SKM-1 (cell line): ENCODE data around the gene PARP3.
A peak's percentile ranks its signal among the peaks of the same experiment; 100 is the strongest.

Experiments used
- DNase-seq: peaks from one replicate; lab custom pipeline; 2025; ENCODE audit not compliant: unreplicated experiment; lab: John Stamatoyannopoulos, UW

The PARP3 gene

DNA sequence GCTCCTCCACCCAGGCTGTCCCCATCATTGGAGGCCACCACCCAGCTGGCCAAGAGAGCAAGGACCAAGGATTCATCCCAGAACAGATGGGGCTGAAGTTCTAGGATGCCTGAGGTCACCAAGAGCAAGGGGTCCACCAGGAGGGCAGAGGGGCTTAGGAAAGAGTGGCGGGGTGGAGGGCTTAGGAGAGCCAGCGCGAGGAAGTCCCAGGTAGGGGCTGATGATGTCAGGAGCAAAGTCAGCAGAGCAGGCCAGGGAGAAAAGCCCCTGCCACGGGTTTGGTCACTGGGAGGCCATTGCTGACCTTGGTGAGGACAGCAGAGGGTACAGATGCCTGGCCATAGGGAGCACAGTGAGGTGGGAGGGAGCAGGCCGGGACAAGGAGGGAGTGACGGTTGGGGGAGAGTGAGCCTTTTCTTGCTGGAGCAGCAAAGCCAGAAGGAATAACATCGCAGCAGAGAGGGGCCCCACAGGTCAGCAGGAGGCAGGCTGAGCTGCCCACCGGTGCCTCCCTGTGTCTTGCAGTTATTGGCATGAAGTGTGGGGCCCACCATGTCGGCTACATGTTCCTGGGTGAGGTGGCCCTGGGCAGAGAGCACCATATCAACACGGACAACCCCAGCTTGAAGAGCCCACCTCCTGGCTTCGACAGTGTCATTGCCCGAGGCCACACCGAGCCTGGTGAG lies 5.2 kb downstream of the PARP3 start:
- no peak for DNase-seq

DNA sequence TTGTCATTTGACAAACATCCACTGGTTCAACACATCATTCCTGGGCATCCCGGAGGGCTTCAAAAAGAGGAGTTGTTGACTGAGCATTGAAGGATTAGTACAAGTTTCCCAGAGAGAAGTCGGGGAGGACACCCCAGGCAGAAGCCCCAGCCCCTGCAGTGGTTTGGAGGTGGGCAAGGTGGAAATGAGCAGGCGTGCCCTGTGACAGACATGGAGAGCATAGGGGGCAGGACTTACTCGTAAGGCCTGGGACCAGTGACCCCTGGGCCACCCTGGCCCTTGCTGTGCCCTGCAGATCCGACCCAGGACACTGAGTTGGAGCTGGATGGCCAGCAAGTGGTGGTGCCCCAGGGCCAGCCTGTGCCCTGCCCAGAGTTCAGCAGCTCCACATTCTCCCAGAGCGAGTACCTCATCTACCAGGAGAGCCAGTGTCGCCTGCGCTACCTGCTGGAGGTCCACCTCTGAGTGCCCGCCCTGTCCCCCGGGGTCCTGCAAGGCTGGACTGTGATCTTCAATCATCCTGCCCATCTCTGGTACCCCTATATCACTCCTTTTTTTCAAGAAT lies 5.9 kb downstream of the PARP3 start:
- DNase-seq, result no peak

DNA sequence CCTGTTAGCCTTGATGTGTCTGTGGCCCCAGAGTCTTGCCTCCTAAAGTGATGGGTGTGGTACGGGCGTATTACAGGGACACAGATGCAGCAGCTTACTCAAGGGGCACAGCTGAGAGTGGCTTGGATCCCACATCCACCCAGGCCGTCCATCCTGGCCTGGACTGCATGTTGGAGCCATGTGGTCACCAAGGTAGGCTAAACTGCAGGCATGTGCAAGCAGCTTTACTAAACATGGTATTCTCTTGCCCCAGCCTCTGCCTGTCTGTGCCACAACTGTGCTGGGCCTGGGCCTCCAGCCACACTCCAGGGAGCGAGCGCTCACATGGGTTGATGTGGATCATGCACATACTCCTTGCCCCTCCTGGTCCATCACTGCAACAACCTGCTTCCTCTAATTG lies 7.0 kb downstream of the PARP3 start:
- no peak for DNase-seq

- DNase-seq, result no peak
Observed at GRCh38 chr3:51950899-51951298, 8.7 kb downstream of the PARP3 start.

DNA sequence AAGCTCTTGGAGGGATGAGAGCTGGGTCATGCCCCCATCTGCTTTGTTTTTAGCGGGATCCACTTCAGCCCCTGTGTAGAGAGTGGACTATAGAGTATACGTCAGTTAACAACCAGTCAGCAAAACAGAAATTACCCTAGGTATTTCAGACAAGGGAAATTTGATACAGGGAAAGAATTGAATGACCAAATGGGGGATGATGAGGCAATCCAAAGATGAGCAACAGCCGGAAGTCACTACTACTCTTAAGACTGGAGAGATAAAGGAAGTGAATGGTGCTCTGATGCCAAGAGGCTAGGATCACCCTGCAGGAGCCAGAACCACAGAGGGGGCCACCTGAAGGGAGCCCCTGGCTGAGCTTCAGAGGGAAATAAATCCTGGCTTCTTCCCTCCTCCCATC lies 11.3 kb downstream of the PARP3 start:
- DNase-seq, result peak; percentile 77

DNA sequence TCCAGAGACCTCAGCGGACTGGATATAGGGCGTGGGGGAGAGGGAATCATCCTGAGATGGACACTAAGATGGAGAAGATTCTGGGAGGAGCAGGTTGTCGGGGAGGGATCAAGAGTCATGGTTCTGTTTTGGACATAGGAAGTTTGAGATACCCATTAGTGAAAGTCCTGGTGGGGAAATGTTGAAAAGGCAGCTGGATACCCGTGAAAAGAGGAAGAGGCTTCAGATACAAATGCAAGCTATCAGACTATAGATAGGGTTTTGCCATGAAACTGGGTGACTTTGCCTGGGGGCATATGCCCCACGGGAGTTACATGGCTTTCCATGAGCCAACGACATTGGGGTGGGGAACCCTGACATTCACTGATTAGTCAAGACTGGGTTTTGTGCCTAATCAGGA lies 11.9 kb downstream of the PARP3 start:
- DNase-seq, result peak; percentile 54

GRCh38 chr3:51954713-51955112 lies 12.6 kb downstream of the PARP3 start:
- DNase-seq, result no peak

GRCh38 chr3:51955175-51955892 lies 13.2 kb downstream of the PARP3 start, which contains the start of gene GPR62:
Gene GPR62 (plus strand): TSS chr3:51955381. CDS start chr3:51955653, 272 bp downstream.
- DNase-seq, result no peak

DNA sequence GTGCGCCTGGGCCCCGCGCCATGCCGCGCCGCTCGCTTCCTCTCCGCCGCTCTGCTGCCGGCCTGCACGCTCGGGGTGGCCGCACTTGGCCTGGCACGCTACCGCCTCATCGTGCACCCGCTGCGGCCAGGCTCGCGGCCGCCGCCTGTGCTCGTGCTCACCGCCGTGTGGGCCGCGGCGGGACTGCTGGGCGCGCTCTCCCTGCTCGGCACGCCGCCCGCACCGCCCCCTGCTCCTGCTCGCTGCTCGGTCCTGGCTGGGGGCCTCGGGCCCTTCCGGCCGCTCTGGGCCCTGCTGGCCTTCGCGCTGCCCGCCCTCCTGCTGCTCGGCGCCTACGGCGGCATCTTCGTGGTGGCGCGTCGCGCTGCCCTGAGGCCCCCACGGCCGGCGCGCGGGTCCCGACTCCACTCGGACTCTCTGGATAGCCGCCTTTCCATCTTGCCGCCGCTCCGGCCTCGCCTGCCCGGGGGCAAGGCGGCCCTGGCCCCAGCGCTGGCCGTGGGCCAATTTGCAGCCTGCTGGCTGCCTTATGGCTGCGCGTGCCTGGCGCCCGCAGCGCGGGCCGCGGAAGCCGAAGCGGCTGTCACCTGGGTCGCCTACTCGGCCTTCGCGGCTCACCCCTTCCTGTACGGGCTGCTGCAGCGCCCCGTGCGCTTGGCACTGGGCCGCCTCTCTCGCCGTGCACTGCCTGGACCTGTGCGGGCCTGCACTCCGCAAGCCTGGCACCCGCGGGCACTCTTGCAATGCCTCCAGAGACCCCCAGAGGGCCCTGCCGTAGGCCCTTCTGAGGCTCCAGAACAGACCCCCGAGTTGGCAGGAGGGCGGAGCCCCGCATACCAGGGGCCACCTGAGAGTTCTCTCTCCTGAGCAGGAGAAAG lies 14.0 kb downstream of the PARP3 start:
- no peak for DNase-seq

- no peak for DNase-seq
Observed at GRCh38 chr3:51957520-51958205, 15.5 kb downstream of the PARP3 start.

DNA sequence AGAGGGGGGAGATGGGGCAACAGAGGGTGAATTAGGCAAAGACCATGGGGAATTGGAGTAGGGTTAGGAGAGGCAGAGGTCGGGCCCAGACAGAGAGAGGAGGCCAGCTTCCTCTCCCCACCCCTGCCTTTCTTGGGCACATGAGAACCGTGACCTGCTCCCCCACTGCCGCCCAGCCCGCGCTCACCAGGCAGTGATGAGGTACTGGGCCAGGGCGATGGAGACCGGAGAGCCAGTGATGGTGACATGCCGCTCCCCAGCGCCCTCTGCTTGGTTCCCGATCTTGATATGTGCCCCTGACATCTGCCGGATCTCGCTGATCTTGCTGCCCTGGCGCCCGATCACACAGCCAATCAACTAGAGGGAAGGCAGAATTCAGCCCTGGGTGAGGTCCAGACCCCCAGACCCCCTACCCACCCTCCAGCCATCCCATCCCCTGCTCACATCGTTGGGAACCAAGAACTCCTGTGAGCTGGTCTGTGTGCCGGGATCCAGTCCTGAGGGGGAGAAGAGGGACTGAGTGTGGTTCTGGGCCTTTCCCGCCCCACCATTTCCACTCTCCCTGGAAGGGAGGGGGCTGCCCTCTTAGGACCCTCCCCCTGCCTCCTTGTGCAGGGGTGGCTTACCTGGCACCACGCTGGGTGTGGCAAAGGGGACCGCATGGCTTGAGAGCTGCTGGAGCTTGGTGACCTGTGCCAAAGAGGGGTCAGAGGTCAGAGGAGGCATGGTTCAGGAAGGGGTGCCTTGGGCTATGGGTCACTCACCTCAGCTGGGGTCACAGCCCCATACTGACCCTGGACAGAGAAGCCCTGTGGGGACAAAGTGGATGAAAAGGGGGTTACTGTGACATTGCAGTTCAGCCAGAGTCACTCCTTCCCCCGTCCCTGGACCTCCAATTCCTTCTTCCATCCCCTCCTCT lies 16.7 kb downstream of the PARP3 start:
- DNase-seq, result no peak

- no peak for DNase-seq
Observed at GRCh38 chr3:51959651-51960050, 17.5 kb downstream of the PARP3 start.

- no peak for DNase-seq
Observed at GRCh38 chr3:51960386-51960785, 18.2 kb downstream of the PARP3 start.

GRCh38 chr3:51961011-51961410 lies 18.8 kb downstream of the PARP3 start:
- DNase-seq, result no peak

- no peak for DNase-seq
Observed at GRCh38 chr3:51961602-51962569, 19.7 kb downstream of the PARP3 start.

DNA sequence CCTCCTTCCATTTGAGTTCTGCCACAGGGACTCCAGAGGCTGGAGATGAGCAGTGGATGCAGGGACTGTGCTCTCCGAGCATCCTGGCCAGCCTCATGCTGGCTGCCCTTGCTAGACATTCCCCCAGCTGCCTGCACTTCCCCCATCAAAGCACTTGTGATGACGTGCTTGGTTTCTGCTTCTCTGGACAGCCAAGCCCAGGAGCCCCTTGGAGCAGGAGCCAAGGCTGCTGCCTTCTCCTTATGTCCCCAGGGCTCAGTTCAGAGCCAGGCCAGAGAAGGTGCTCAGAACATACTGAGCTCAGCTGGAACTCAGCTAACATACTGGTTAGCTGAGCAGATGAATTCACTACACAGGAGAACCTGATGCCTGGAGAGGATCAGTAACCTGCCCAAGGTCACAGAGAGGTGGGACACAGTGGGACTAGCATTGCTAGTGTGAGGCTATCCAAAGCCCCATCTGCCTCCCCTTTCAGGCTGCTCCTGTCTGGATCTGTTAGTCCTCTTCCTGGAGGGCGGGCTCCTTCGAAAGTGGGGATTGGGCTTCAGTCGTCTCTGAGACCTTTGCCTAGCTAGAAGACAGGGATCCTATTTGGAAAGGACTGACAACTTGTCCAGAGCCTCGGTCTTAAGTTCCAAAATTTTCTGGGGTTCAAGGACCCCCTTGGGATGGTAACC lies 20.8 kb downstream of the PARP3 start:
- DNase-seq, result no peak

- no peak for DNase-seq
Observed at GRCh38 chr3:51963951-51964451, 21.8 kb downstream of the PARP3 start.

DNA sequence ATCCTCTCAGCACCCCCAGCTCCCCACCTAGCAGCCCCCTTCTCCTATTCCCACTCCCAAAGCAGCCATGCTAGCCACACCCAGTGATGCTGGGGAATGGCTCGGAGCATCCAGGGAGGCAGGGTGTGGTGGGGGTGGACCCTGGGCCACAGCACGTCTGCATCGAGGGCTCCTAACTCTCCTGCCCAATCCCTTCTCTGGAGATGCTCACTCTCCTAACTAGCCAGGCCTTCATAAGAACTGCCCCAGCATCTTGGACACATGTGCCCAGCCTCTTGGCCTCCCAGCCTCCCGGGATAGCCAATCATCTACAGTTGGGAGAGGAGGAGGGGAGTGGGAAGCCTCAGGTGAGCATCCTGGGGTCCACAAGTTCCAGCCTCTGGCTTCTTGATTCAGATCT lies 22.4 kb downstream of the PARP3 start:
- no peak for DNase-seq
